Activated CD4-positive, alpha-beta T cell treated with anti-CD3 and anti-CD28 coated beads, Interleukin-2, amount 50 U/mL, for 24 hours (primary cell): Measurements from ENCODE around the gene SLC25A25.

ENCODE experiments used
- DNase-seq, 2 donors: peaks; one replicate each; pipeline ENCODE4 v3.0.0-alpha.2; 2020; ENCODE audit warnings: low read depth in 1 of 2, low spot score in 1 of 2

SLC25A25 gene

GRCh38 chr9:128072144-128073021 is 4.4 kb downstream of the SLC25A25 start:
- peak in 1 of 2 donors; percentile 47 for DNase-seq

GRCh38 chr9:128073253-128073886 is 5.3 kb downstream of the SLC25A25 start:
- DNase-seq = no peak

GRCh38 chr9:128077847-128078503 is 9.9 kb downstream of the SLC25A25 start:
- no peak for DNase-seq

GRCh38 chr9:128078504-128079434 is 10.7 kb downstream of the SLC25A25 start:
- DNase-seq = no peak

GRCh38 chr9:128080206-128080605 is 12.2 kb downstream of the SLC25A25 start:
- no peak for DNase-seq

GRCh38 chr9:128081056-128081455 is 13.0 kb downstream of the SLC25A25 start:
- no peak for DNase-seq

GRCh38 chr9:128082151-128082550 is 14.1 kb downstream of the SLC25A25 start:
- no peak for DNase-seq

GRCh38 chr9:128084746-128085145 is 16.7 kb downstream of the SLC25A25 start:
- DNase-seq = no peak

- DNase-seq = no peak
Observed at GRCh38 chr9:128085943-128086342, 17.9 kb downstream of the SLC25A25 start.

- no peak for DNase-seq
Observed at GRCh38 chr9:128087262-128087661, 19.2 kb downstream of the SLC25A25 start.

- DNase-seq = no peak
Observed at GRCh38 chr9:128088253-128088945, 20.4 kb downstream of the SLC25A25 start.

GRCh38 chr9:128089299-128089698 is 21.3 kb downstream of the SLC25A25 start:
- no peak for DNase-seq

GRCh38 chr9:128091144-128091543 is 23.1 kb downstream of the SLC25A25 start:
- no peak for DNase-seq

GRCh38 chr9:128091571-128091970 is 23.5 kb downstream of the SLC25A25 start:
- DNase-seq = no peak

- DNase-seq = no peak
Observed at GRCh38 chr9:128092199-128092977, 24.4 kb downstream of the SLC25A25 start.

- no peak for DNase-seq
Observed at GRCh38 chr9:128093011-128093410, 25.0 kb downstream of the SLC25A25 start.

- DNase-seq = peak; percentile 58 to 86
Observed at GRCh38 chr9:128094166-128094949, 26.3 kb downstream of the SLC25A25 start.

GRCh38 chr9:128094950-128095544 is 27.0 kb downstream of the SLC25A25 start:
- no peak for DNase-seq
